GM18498 (cell line): ENCODE results near the gene INAFM2.

Source experiments
- ATAC-seq: cut with Tn5 transposase; IDR thresholded peaks from one replicate; pipeline ENCODE4 v1.9.1; 2021; ENCODE audit warnings: mild to moderate bottlenecking, moderate library complexity; ENCODE audit not compliant: unreplicated experiment

Gene INAFM2

DNA sequence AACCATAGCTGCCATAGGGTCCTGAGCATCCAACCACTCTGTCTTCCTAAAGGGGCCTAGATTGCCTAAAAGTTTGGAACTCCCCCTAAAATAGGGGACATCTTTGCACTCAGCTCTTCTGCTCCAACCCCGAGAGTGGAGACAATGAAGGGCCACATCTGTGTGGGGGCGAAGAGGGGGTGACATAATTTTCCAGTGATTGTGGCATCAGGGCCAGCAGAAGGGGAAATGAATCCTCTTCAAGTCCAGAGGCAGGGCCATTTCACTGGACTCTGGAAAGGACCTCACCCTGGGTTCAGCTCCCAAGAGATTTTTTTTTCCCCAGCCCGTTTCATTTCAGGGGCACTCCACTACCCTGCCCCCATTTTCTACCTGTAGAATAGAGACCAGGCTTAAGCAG is 36.0 kb upstream of the INAFM2 start:
- ATAC-seq, result no peak

DNA sequence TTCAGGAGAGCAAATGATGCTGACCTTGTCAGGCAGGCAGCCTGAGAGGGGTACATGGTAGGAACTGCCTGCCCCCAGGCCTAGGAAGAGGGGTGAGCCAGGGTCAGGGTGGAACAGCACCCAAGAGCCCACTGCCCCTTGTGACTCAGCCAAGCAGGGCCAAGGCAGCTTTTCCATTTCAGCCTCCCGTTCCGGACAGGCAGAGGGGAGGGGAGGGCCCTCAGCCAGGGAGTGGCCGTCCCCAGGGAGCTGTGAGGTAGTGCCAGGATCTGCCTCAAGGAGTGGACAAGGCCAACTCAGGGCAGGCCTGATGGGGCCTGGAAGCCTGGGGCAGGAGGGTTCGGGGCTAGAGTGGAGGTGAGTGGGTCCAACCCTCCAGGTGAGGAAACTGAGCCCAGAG is 35.5 kb upstream of the INAFM2 start:
- ATAC-seq, result no peak

DNA sequence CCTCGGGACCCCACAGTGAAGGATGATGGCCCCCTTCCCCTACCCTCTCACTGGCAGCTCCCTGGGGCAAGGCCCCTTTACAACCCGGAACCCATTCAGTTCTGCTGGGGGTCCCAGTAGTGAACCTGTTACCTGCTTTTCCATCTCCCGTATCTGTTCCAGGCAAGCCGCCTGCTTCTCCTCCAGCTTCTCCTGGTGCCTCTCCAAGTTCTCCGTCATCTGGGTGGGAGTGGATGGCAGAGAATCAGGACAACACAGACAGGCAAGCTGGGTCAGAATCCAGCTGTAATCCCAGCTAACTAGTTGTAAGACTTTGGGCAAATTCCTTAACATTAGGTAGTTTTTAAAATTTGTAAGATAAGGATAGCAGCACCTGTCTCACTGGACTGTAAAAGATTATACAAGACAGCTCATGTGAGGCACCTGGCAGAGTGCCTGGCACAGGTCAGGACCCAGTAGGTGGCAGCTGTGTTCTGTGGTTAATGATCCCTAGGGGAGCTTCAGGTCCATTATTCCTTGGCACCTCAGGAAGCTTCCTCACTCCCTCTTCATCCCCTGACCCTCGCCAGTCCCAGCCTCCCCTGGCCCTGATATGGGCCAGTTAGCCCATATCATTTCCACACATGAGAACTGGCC is 34.2 kb upstream of the INAFM2 start:
- ATAC-seq, result no peak

DNA sequence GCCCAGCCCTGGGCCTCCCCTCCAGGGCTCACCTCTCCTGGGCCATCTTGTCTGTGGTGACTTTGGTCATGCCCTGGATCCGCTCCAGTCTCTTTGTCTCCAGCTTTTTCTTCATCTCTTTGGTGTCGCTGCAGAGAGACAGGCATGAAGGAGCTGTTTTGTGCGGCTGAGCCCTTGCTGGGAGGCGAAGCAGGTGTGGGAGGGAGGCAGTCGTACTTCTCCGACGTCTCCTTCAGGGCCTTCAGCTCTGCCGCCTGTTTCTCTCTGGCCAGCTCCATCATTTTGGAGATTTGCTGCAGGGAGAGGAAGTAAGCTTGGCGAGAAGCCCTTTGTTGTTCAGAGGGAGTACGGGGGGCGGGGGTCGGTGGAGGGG is 33.0 kb upstream of the INAFM2 start:
- no peak for ATAC-seq

DNA sequence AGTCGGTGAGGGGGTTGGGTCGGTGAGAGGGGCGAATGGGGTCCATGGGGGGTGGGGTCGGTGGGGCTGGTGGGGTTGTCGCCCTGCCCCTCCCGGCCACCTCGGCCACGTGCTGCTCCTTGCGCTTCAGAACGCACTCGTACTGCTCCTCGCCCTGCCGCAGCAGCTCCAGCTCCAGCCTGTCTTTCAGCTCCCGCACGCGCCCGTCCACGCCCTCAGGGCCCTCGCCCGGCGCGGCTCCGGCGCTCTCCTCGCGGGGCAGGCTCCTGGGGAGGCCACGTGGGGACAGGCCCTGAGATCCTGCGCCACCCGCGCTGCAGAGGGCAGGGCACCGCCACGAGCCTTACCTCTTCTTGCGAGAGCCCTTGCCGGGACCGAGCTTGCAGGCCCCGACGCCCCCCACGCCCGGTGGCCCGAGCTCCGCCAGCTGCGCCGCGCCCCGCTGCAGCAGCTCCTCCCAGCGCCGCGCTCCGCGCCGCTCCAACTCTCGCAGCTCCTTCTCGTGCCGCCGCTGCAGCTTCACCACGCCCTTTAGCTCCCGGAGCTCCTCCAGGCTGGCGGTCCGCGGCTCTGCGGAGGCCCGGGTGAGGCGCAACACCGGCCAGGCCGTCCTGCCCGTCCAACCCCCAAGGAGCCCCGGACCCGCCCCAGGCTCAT is 32.4 kb upstream of the INAFM2 start:
- ATAC-seq, result no peak

DNA sequence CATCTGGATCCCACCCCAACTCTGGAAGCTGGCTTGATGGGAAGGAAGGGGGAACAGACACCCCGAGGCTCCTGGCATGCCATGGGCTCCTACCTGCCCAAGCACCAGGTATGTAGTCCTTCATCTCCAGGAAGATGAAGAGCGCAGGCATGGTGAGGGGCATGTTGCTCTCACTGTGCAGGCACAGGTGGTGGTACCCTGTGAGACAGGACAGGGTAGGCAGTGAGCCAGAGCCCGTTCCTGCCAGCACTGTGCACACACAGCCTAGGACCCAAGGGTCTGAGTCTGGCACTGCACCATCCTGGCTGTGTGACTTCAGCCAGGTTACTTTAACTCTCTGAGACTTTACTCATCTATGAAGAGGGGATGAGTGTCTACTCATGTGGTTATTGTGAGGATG is 31.2 kb upstream of the INAFM2 start:
- no peak for ATAC-seq

DNA sequence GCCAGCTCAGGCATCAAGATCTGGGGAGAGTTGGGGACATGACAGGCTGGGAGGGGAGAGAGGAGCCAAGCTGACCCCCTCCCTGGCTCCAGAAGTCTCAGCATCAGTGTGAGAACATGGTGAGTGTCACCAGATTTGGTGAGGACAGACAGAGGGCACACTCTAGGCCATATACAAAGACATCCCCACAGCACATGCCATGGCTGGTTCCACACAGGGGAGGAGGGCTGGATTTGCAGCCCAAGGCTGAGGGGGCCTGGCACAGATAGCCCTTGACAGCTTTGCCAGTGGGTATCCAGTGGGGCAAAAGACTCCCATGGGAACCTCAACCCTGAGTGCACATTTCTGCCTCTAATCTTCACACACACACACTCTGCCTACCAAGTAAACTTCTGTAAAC is 30.5 kb upstream of the INAFM2 start:
- no peak for ATAC-seq

DNA sequence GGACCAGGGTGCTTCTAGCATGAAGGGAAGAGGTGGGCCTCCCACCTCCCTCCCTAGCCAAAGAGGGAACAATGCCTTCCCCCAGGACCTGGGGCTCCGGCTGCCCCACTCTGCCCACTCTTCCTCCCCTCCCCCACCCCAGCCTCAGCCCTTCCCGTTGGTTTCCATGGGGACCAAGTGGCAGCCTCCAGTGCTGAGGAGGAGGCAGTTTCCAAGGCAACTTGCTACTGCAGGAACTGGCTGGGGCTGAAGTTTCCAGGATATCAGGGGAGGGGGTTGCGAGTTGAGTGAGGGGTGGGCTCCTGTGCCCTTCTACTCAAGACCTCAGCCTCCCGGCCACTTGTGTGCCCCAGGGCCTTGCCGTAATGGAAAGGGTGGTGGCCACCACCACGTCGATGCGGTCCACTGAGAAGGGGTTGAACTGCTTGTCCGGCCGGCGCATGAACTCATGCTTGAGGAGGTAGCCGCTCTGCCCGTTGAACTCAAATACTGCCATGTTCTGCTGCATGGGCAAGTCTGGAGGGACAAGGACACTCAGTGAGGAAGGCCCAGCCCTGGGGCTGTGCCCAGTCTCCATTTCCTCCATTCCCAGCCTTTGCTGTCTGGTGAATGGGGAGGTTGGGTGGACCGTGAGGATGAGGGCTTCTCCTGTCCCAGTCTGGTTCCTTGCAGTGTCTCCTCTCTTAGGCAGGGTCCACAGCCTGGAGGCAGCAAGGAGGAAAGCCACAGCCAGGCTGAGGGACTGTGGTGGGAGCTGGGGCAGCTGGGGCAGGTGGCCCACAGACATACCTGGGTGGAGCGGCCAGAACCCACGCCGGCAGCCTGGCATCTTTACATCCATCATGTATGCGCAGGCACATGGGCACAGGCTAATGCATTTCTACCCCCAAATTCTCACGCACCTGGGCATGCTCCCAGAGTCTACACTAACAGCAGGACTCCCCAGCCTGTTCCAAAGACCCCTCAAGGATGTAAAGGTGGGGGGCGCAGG is 29.3 kb upstream of the INAFM2 start:
- no peak for ATAC-seq

DNA sequence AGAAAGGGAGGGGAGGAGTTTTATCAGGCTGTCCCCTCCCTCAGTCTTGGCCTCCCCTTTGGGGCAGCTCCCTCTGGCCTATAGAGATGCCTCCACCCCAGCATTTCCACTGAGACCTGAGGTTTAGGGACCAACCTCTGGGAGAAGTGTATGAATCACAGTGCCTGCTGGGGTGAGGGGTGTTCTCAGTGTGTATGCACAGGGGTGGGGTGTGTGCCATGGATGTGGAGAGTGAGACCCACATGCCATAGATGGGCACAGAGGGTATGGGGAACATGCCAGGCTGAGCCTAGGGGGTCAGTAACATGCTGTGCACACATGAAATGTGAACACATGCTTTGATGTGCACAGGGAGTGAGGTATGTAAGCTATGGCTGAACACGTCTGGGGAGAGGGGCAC is 28.2 kb upstream of the INAFM2 start:
- no peak for ATAC-seq

DNA sequence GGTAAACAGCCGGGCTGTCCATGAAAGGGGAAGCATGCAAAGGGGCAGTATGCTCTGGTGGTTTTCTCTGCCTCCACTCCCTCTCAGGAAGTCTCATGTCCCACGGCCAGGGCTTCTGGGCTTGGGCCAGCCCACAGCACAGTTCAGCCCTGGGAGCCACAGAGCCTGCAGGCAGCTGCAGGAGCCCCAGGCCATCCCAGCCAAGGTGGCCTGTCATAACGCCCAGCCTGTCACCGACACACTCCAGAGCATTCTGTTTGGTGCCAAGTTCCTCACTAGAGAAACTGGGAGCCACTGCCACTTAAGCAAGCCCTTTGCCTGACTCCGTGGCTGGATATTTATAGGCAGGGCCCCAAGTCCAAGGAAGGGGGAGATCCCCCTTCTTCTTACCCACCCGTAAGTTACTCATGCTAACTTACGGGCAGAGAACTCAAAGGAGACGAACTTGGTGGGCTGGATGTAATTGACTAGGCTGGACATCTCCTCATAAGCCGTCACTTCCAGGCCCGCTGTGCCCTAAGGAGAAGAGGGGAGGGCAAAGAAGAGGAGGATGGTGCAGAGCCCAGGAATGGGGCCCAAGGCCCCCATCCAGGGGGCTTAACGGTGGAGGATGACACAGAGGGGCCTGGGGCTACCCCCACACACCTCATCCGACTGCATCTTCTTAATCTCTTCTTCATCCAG is 27.5 kb upstream of the INAFM2 start:
- no peak for ATAC-seq

DNA sequence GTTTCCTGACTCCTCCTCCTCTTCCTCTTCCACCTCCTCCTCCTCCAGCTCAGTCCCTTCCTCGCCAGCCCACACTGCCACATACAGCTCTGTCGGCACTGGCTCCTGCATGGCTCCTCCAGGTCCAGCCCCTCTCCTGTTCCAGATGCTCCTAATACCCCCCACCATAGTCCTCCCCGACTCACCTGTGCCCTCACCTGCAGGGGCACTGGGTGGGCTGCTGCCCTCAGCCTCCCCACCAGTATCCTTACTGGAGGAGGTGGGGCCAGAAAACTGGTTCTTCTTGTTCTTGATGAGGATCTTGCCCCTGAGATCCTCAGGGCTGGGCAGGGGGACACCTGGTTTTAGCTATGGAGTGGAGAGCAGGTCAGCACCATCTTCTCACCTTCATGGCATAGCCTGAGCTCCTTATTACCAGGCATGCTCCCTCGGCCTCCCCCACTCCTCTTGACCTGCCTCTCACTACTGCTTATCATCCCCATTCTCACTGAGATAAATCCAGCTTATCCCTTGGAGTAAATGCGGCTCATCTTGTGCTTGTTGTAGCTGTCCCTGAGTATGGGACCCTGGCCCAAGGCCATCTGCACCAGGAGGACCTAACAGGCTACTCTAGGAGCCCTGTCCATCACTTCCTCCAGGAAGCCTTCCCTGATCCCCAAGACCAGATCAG is 26.8 kb upstream of the INAFM2 start:
- no peak for ATAC-seq

DNA sequence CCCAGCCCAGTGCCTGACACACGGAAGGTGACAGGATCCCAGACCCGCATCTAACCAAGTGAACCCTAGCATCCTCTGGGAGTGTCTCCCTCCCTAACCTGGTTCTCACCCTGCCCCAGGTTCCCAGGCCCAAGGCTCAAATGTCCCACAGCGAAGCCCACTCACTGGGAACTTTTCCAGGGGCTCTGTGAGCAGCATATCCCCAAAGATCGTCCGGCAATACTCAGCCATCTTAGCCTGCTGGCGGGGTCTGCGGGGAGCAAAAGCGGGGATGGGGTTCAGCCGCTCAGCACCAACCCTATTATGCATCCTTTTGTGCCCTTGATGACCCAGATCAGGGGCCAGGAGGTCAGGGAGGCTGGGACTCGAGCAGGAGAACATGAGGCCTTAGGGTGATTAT is 26.1 kb upstream of the INAFM2 start:
- ATAC-seq, result no peak

DNA sequence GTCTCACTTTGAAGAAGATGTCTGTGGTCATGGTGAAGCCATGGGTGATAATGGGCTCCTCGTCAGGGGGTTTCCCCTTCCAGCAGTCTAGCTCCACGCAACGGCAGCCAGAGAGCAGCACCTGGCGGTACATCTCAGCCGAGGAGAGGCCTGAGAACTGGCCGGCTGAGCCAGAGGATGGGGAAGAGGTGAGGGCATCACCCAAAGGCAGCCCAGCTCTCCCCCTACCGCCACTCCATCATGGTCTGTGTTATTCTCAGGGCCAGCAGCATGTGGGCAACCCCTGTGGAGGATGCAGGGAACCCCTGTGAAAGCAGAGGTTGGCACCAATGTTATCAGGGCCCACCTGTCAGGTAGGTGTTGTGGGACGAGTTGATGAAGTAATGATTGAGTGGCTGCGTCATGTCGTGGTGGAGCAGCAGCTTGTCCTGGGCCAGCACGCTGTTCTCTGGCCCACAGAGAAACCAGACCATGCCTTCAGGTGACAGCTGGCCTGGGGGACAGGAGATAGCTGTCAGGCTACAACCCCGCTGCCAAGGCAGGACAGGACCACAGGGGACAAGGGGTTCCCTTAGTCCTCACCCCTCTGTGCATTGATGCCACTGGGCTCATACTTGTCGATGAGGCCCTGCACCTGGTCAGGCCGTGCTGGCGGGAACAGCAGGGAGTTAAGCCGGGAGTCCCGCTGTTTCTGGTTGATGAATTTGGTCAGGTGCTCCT is 25.1 kb upstream of the INAFM2 start:
- ATAC-seq, result no peak

DNA sequence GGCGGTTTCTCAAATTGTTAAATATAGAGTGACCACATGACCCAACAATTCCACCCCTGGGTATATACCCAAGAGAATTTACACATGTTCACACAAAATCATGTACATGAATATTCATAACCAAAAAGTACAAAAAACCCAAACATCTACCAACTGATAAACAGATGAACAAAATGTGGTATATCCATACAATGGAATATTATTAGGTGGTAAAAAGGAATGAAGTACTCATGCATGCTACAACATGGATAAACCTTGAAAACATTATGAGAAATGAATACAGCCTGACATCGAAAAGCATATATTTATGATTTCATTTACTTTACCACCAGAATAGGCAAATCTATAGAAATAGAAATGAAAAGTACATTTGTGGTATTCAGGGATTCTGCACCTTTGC is 23.1 kb upstream of the INAFM2 start:
- no peak for ATAC-seq

DNA sequence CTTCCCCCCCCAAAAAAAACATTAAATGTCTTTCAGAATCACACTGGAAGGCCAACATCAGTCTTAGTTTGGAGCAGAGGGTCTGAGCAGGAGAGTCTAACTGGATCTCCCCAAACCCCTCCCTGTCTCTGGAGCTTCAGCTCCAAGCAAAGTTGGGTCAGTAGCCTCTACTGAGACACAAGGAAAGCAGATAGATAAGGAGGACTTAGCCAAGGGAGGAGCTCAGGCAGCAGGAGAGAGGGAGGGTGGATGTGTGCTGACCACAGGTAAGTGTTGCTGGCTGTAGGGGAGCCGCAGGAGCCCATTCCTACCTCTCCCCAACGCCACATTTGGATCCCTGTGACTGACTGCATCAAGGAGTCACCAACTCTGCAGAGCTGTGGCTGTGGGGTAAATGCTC is 22.7 kb upstream of the INAFM2 start:
- no peak for ATAC-seq

DNA sequence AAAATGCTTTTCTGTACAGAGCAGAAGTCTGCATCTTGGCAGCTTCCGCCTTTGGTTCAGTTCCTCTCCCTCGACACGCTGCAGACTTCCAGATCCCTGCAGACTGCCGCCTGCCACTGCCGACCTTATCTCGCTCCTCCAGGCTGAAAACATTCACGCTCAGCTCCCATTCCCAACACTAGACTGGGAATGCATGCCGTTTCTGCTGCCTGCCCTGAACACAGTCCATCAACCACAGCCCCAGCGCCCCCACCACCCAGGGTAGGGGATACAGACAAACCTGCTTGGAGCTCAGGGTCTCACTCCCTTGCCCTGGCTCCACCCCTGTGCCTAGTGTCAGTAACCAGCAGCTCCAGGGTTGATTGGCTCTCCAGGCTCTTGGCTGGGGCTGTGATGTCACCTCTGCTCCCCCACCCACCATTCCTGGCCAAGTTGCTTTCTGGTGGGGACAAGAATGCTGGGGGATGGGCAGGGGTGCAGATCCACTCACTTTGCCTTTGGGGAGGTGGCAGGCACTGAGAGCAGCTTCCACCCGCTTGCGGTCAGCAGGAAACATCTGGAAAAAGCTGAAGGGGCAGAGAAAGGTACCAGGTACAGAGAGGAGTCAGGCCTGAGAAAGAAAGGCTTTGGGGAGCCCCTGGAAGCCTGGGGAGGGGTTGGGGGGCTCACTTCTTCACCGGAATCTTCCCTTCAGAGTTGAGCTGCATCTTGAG is 21.9 kb upstream of the INAFM2 start:
- ATAC-seq, result no peak

DNA sequence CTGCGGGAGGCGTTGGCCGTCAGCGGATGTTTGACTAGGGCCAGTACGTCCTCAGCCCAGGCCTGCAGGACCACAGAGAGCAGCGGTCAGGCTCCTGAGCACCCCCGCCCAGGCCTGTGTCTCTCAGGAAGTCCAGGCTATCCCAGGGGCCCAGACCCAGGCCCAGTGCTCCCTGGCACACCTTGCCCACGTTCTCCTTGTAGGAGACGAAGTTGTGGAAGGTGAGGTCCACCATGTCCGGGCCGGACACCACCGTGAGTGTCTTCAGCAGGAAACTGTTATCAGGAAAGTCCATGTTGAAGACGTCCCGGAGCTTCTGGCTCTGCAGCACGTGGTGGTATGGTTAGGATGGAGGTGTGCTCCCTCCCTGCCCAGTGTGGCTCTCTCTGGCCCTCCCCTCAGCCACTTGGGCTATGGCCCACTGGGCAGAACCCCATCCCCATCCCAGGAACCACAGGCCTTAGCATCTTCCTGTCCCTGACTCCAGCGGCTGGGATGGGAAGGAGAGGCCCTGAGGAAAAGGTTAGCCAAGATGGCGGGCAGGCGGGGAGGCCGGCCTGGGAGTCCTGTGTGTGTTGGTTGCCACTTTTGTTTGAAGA is 21.1 kb upstream of the INAFM2 start:
- ATAC-seq, result no peak

DNA sequence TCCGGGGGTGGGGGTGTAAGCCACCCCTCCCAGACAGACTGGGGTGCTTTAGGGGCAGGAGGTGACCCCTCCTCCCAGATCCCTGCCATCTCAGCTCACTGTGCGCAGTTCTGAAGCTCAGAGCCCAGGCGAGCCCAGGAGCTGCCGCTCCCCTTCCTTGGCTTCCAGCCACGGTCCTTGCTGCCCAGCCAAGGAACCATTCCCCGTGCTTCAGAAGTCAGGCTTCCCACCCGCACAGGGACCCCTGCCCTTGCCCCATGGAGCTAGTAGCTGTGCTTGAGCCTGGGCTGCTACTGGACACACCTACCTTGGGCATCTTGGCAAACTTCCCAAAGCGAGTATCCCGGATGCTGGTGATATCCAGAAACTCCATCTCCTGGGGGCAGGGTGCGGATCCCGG is 20.5 kb upstream of the INAFM2 start:
- no peak for ATAC-seq

DNA sequence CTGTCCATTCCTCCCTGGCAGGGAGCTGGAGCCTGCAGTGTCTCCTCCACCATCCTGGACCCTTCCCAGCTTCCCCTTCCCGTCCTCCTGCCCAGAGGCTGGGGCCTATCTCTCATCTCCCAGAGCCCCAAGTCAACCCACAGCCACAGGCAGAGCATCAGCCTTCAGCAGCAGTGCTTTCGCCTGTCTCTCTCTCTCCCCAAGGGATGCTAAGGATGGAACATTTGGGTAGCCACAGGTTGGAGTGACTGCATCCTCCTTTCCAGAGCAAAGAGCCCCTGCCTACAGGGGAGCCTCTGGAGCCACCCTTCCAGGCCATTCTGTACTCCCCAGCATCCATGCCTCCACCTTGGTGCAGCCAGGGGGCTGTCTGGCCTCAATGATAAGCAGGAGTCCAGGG is 19.9 kb upstream of the INAFM2 start:
- no peak for ATAC-seq
